Endothelial cell (in vitro differentiated cells): ENCODE results near the gene KCTD1. TPM values are rescaled to one million over a fixed set of nuclear protein-coding genes. Genes with fewer than 3 reads are reported as not detected.

Experiments
- DNase-seq: peaks from one replicate; pipeline ENCODE4 v3.0.0; 2021; ENCODE audit warnings: low spot score
- H3K27ac Mint-ChIP-seq: one replicate; pipeline ENCODE4 v1.8.0; 2021; ENCODE audit warnings: mixed read lengths, inconsistent platforms; ENCODE audit not compliant: unreplicated experiment
- H3K27me3 Mint-ChIP-seq: one replicate; pipeline ENCODE4 v1.8.0; 2021; ENCODE audit warnings: mild to moderate bottlenecking, moderate library complexity, mixed read lengths, inconsistent platforms; ENCODE audit not compliant: unreplicated experiment
- H3K36me3 Mint-ChIP-seq: one replicate; pipeline ENCODE4 v1.8.0; 2021; ENCODE audit warnings: mild to moderate bottlenecking, low read depth, mixed read lengths, inconsistent platforms; ENCODE audit not compliant: unreplicated experiment
- H3K4me1 Mint-ChIP-seq: one replicate; pipeline ENCODE4 v1.8.0; 2021; ENCODE audit warnings: mild to moderate bottlenecking, mixed read lengths, inconsistent platforms; ENCODE audit not compliant: unreplicated experiment
- H3K4me3 Mint-ChIP-seq: one replicate; pipeline ENCODE4 v1.8.0; 2021; ENCODE audit warnings: mild to moderate bottlenecking, mixed read lengths, inconsistent platforms; ENCODE audit not compliant: unreplicated experiment
- H3K9me3 Mint-ChIP-seq: one replicate; pipeline ENCODE4 v1.8.0; 2021; ENCODE audit warnings: mixed read lengths, inconsistent platforms; ENCODE audit not compliant: unreplicated experiment
- microRNA-seq: library from miRNA; unstranded; fragments of <30 nt; microRNA quantifications from one replicate; pipeline ENCODE4, GENCODE V29; 2020; ENCODE audit not compliant: unreplicated experiment
- total RNA-seq: library from RNA; stranded (reverse); fragmentation: NEBNext Ultra II Directional; extraction: Animal tissue kit (Norgen Biotek cat#: 25700); gene quantifications from one replicate; pipeline ENCODE4 v1.2.1, GENCODE V29; 2021; ENCODE audit not compliant: unreplicated experiment
- TF ChIP-seq, protein P1 (sequence below): fragments of 200-600 bp; sonication (generic); IDR thresholded peaks from one replicate; pipeline ENCODE4 v1.5.0; 2021; ENCODE audit warnings: antibody characterized with exemption; ENCODE audit not compliant: unreplicated experiment

The KCTD1 gene
- total RNA-seq, 1 donor from 2014 or later, result 10.6 TPM

DNA sequence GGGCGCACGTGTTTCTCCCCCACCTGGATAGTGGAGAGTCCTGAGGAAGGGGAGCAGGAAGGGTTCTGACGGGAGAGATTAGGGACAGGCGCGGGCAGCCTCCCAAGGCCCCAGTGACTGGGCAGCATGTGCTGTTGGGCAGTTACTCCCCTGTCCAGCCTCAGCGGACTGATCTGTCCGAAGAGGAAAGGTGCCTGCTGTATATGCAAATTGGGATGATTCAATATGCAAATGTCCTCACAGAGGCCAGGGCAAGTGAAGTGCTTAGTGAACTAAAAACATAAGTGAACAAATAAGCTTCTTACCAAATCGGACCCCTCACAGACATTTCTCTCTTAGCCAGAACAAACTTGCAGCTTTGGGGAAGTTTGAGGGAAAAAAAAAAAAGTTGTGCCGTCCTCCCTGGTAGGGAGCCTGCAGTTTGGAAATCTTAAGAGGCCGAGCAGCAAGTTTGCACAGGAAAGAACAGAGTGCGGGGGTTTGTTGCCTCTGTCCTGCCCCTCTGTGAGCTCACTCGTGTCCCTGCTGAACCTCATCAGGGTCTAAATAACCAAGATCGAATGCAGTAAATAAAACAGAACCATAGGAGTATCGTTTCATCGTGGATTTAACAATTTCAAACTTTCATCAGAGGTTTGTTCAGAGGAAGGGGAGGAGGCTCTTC is 141.4 kb downstream of the KCTD1 start:
- TF ChIP-seq, protein P1, sequence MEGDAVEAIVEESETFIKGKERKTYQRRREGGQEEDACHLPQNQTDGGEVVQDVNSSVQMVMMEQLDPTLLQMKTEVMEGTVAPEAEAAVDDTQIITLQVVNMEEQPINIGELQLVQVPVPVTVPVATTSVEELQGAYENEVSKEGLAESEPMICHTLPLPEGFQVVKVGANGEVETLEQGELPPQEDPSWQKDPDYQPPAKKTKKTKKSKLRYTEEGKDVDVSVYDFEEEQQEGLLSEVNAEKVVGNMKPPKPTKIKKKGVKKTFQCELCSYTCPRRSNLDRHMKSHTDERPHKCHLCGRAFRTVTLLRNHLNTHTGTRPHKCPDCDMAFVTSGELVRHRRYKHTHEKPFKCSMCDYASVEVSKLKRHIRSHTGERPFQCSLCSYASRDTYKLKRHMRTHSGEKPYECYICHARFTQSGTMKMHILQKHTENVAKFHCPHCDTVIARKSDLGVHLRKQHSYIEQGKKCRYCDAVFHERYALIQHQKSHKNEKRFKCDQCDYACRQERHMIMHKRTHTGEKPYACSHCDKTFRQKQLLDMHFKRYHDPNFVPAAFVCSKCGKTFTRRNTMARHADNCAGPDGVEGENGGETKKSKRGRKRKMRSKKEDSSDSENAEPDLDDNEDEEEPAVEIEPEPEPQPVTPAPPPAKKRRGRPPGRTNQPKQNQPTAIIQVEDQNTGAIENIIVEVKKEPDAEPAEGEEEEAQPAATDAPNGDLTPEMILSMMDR, result no peak
- H3K27me3 Mint-ChIP-seq, result peaks cover 1% of the 10 kb centered on the region
- no peaks in the 10 kb centered on the region for H3K9me3 Mint-ChIP-seq
- DNase-seq, result no peak
- H3K36me3 Mint-ChIP-seq, result no peaks in the 10 kb centered on the region
- no peak overlapping the region for H3K27ac Mint-ChIP-seq
- peaks cover 3% of the 10 kb centered on the region for H3K4me1 Mint-ChIP-seq
- H3K4me3 Mint-ChIP-seq, result no peak overlapping the region

DNA sequence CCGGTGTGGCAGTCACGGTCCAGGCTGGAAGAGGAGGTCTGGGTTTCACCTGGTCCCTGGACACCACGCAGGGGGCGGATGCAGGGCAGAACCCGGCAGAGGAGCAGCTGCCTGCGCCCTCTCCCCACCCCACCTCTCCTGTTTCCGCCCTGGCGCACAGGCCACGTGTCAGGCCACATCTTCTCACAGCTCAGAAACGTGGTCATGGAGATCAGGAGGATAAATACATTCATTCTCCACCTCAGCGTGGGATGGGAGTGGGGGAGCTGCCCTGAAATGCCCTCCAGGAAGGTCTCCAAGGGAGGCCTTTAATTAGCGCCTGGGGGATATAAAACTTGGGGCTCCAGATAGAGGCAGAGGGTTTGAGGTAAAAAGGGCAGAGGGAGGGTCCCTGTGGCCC is 142.0 kb downstream of the KCTD1 start:
- Mint-ChIP-seq H3K36me3 (no peaks in the 10 kb centered on the region), H3K27ac (no peak overlapping the region), H3K27me3 (peaks cover 1% of the 10 kb centered on the region), H3K4me3 (no peak overlapping the region), H3K9me3 (no peaks in the 10 kb centered on the region), H3K4me1 (peaks cover 3% of the 10 kb centered on the region)
- no peak for DNase-seq
- TF ChIP-seq, protein P1, result no peak

DNA sequence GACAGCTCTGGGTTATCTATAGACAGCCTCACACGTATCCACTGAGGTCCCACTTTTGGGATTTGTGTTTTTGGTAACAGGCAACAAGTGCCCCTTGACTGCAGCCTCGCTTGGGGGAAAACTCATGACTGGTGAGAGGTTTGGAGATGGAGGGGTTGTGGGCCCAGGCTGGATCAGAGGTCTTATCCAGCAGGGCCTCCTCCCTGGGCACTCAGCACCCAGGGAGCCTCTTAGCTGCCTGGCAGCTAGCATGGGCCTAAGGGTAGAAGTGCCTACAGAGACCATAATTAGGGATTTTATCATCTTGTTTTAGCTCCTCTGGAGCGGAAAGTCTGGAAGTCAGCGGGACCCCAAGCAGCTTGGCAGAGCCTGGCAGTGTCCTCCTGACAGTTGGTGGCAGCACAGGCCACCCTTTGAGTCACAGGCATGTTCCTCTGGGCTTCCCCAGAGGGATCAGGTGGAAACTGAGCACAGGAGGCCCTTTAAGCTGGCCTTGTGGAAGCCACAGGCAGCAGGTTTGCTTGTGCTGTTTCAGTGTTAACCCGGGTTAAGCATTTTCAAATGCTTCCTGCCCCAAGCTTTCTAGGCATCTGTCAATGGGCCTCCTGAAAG is 143.1 kb downstream of the KCTD1 start:
- TF ChIP-seq, protein P1, result no peak
- H3K4me1 Mint-ChIP-seq, result peaks cover 3% of the 10 kb centered on the region
- DNase-seq, result no peak
- H3K36me3 Mint-ChIP-seq, result no peaks in the 10 kb centered on the region
- no peaks in the 10 kb centered on the region for H3K9me3 Mint-ChIP-seq
- H3K4me3 Mint-ChIP-seq, result no peak overlapping the region
- peaks cover 1% of the 10 kb centered on the region for H3K27me3 Mint-ChIP-seq
- H3K27ac Mint-ChIP-seq, result no peak overlapping the region

Small RNA genes within 50 kb of the gene (microRNA-seq; reads per million reads assigned to microRNA genes)
- not detected for gene MIR8057
